Measurements from ENCODE around the gene GABPB1.

Gene GABPB1

GRCh38 chr15:50275091-50275490, 79.9 kb downstream of the GABPB1 start:
- no peak for DNase-seq

DNA sequence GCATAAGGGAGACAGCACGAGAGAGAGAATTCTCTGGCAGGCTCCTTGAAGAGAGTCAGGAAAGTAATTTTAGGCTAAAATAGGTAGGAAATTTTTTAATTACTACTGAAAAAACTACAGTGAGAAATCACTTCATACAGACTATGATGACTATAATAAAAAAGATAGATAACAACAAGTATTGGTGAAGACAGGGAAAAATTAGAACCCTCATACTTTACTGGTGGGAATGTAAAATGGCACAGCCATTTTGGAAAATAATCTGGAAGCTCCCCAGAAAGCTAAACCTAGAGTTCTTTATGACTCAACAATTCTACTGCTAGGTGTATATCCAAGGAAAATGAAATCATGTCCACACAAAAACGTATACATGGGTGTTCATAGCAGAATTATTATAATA, 87.4 kb downstream of the GABPB1 start:
- no peak for DNase-seq

DNA sequence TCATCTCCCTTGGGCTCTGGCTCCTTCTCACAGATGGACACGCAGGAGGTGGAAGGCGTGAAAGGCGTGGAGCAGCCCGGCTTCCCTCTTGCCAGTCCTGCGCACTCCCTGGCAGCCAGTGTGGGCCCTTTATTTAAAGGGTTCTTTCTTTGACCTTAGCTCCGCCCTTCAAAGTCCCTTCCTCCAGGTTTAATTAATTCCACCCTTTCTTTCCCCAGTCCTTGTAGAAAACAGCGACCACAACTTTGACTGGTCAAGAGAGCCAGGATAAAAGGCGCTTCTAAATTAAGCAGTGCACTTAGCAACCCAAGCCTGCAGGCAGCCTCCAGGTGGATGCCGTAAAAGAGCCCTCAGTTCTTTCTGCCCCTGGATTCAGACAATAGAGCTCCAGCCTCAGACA, 89.4 kb downstream of the GABPB1 start, which contains the start of gene HDC:
Gene HDC (minus strand): TSS at position 107 of the 400 bp plus-strand sequence. CDS start 103 bp downstream, at position 4.
- no peak for DNase-seq

DNA sequence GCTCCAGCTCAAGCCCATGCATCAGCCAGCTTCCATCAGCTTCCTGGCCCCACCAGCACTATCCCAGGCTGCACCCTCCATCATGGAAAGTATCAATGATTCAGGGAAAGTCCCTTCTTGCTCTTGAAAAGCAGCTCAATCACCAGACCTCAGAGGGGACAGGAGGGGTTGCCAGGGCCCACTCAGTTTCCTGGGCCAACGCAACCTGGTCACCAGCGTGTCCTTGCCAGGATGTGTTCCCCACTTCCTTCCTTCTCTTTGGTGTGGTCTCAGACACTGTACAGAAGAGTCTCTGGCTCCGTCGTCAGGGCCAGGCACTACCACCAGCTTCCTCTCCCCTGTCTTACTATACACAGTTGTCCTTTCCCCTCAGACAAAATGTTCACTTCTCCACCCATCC, 92.5 kb downstream of the GABPB1 start:
- no peak for DNase-seq

DNA sequence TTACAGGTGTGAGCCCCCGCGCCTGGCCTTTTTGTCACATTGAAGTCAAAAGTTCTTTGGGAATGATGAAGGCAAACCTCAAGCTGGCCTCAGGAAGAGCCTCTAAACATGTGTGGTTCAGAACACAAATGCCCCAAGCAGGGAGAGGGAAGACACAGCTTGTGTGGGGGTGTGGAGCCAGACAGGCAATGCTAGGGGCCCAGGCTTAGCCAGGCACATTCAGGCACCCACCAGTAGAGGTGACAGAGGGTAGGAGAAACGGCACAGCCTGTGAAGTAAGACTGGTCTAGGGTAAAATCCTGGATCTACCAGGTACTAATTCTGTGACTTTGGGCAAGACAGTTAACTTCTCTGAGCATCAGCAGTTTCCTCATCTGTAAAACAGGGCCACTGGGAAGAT, 93.0 kb downstream of the GABPB1 start:
- no peak for DNase-seq

DNA sequence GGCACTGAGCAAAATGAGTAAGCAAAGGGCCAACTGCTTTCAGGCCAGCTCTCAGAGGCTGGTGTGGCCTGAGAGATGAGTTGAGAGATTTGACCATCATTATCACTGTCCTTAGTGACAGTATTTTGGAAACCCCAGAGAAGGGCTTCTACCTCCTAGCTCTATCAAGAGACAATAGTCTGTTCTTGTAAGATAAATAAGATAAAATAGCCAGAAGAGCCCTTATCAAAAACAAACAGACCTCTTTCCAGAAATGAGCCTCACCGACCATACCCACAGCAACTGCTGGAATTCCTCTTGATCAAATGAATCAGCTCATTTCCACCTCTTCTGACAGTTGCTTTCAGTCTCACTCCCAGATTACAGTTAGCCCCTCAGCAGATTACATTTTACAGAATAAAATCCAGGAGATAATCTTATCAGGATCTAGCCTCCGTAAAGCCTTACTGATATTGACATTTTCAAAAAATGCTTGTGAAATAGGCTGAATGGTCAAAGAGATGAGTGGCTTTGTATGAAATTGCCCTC, 94.0 kb downstream of the GABPB1 start:
- no peak for DNase-seq

- DNase-seq: no peak
Measured at GRCh38 chr15:50259276-50259675, 95.7 kb downstream of the GABPB1 start.

DNA sequence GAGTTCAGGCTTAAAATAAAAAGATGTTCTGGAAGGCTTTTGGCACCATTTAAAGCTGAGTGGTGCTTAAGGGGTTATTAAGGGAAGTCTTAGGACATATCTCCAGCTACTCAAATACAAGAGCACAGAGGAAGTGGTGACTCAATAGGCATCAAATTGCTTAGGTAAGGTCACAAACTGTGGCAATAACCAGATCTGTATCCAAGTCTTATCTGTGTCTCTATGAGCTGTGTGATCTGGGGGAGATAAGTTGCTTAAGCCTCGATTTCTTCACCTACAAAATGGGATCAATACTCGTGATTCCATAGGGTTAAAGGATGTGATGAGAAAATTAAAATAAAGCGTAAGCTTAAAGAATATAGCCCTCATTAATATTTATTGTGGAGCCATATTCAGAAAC, 97.1 kb downstream of the GABPB1 start:
- DNase-seq: peak; percentile 29

DNA sequence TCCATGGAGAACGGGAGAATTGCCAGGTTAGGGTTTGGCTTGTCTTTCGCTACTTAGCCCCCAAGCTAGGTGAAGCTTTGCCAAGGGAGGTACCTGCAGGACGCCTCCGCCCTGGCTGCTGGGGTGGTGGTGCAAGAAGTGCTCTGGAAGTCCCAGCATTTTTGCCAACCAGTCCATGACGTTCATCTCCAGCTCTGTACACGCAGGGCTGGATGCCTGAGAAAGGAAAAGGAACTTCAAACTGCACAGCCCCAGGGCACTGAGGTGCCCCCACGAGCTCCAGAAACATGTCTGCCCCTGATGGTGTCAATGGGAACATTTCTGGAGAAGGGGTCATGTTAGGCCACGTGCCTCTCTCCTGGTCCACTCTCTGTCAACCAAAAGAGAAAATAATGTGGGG, 97.7 kb downstream of the GABPB1 start:
- DNase-seq: no peak

DNA sequence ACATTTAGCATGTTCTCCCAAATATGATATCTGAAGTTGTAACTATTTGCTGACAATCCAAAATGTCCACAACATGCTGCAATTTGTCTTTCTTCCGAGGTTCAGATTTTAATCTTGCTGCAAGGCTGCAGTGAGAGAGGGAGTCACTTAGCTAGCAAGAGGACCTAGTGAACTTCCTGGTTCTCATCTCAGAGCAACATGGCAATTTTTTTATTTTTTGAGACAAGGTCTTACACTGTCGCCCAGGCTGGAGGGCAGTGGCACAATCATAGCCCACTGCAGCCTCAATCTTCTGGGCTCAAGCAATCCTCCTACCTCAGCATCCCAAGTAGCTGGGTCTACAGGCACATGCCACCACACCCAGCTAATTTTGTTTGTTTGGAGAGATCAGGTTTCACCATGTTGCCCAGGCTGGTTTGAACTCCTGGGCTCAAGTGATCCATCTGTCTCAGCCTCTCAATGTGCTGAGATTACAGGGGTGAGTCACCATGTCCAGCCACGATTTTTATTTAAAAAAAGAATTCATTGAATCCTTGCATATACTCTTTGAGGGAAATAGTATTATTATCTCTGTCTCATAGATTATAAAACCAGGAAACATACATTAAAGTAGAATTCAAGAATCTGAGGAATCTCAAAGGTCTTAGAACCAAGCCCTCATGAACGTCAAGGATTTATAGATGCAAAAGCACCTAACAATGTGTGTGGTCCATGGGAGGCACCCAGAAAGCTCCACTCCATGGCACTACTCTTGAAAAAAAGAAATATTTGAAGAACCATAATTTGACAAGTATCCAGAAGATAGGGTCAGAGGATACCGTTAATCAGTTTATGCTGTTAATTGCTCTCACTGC, 98.6 kb downstream of the GABPB1 start:
- DNase-seq: peak; percentile 61

DNA sequence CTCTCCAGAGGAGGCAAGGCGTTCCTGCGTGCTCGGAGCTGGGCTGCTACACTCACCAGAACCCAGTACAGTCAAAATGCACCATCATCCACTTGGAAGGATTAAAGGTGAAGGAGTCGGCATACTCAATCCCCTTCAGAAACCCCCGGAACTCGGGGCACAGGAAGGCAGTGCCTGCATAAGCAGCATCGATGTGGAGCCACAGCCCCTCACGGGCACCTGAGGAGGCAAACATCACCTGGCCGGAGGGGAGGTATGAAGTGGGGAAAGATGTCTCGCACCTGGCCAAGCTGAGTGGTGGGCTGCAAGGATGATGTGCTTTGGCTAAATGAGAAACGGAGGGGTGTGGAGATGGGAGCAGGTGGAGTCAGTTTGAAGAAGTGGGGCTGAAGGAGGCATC, 102.4 kb downstream of the GABPB1 start:
- no peak for DNase-seq

- no peak for DNase-seq
Measured at GRCh38 chr15:50251638-50252182, 103.3 kb downstream of the GABPB1 start.

- no peak for DNase-seq
Measured at GRCh38 chr15:50250760-50251394, 104.1 kb downstream of the GABPB1 start.

- no peak for DNase-seq
Measured at GRCh38 chr15:50249704-50250103, 105.3 kb downstream of the GABPB1 start.

DNA sequence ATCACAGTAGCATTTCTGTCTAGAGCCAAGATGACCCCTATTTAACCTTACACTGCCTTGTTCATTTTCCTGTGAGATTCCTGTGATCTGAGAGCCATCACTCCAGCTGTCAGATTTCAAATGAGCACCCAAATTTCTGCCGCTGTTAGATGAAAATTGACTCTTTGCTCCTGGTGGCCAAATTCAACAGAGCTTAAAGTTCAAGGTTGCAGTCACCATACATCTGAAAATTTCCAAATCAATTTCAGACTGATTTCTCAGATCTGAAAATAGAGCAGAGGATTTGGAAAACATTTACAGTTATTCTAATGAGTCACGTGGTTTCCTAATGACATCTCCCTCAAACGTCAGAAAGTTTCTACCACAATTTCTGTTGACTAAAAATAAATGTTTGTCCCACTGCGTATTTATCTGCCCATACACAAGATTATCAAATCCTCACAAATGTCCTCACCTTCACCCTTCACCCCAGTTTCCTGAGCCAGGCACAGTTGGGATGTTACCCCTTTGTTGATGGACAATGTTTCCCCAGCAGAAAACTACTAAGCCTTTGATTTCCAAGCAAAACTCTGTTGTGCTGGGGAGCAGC, 105.9 kb downstream of the GABPB1 start:
- peak; percentile 9 for DNase-seq

- no peak for DNase-seq
Measured at GRCh38 chr15:50247819-50248655, 107.0 kb downstream of the GABPB1 start.

- DNase-seq: no peak
Measured at GRCh38 chr15:50246631-50247030, 108.4 kb downstream of the GABPB1 start.

DNA sequence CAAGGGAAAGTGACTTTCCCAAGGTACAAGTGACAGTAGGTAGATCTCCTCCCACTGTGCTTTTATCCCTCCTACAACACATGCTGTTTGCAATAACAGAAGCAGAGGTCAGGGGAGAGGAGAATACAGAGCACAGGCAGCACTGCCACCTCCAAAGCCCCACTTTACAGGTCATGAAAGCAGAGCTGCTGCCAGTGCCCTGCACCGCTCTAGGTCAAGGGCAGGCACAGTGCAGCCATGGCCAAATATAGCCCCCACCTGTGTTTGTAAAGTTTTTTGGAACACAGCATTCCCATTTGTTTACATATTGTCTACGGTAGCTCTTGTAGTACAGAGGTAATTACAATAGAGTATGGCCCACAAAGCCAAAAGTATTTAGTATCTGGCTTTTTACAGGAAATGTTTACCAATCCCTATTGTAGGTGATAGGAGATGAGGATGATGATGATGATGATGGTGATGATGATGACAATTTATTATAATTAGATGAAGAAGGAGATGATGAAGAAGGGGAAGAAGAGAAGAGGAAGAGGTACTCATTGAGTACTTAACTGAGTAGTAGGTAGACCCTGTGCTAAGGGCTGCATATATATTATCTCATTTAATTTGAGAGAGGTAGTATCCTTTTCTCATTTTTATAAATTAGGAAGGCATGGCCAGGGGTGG, 109.9 kb downstream of the GABPB1 start:
- DNase-seq: no peak

- no peak for DNase-seq
Measured at GRCh38 chr15:50244153-50244552, 110.8 kb downstream of the GABPB1 start.

DNA sequence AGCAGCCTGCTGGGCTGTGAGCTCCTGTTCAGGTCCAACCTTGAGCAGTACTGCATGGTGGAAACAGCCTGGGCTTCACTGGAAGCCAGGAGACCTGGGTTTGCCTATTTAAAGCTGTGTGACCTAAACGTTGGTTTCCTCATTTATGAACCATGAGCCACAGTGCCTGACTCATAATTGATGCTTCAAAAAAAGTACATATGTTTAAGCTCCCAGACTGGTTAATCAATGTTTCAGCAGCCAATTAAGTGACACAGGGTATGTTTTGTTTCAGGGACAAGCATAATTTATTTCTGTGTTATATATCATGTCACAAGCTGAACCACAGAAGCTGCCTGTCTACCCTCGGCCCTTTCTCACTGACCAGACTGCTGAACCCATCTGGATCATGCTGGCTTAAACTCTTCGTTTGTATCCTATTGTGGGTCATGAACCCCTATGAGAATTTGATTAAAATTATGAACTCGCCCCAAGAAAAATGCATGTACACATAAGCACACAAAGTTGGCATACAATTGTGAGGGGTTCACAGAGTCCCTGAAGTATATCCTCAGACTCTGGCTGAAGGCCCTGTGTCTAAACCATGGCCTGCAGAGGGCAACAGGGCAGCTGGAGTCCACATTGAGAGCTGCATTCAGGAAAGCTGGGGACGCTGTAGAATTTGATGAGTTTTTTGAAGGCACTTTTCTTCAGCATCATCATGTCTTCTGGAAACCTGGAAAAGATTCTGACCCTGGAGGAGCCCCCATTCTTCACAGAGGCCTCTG, 113.1 kb downstream of the GABPB1 start:
- DNase-seq: peak; percentile 72

GRCh38 chr15:50238255-50238654, 116.7 kb downstream of the GABPB1 start:
- no peak for DNase-seq
